Hematopoietic multipotent progenitor cell treated with erythropoietin and hydrocortisone succinate and interleukin-3 and kit ligand, for 6 days (in vitro differentiated cells): ENCODE data around the gene CXCL5.
"Not testable (repeated sequence)": the region's sequence is repeated elsewhere in the genome, so short reads cannot be mapped to it uniquely, and the experiment has no call there.

Experiments used
- DNase-seq: peaks from one replicate; pipeline ENCODE4 v3.0.0-alpha.2; 2015

Gene CXCL5

GRCh38 chr4:73967866-73968265, 30.6 kb downstream of the CXCL5 start:
- DNase-seq, result no peak

DNA sequence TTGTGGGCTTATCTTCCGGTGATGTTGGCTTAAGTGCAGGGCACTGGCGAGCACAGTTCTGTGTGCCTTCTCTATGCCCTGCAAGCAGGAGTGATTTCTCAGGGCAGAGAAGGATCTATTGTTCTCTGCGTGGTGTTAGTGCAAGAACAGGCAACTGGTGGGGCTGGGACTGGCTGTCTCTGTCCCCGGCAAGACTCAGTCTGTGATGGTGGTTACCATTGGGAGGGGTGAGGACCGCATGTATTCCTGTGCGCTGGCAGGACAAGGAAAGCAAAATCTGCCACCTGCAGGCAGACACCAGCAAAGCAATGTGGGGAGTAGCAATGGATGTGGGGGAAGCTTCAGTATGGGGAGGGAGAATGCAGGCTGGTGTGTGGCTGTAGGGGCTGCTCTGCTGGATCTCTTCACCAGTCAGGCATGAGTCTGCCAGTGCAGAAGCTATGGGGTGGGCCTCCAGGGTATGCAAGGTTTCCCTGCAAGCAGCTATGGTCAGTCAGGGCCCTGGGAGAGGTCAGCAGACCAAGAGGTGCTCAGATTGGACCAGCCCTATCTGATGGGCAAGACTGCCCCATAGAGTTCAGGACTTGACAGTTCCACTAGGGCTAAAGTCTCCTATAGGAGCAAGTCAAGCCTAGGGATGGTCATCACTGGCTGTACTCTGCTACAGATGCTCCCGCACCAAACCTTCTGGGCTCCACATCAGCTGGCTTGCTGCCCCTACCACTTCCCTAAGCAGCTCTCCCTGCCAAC, 33.4 kb downstream of the CXCL5 start:
- no peak for DNase-seq

GRCh38 chr4:73962724-73963123, 35.8 kb downstream of the CXCL5 start:
- no peak for DNase-seq

- not testable (repeated sequence) for DNase-seq
These were observed 39.4 kb downstream of the CXCL5 start for GRCh38 chr4:73959041-73959440.

GRCh38 chr4:73952352-73952751, 46.1 kb downstream of the CXCL5 start:
- no peak for DNase-seq

- not testable (repeated sequence) for DNase-seq
These were observed 48.0 kb downstream of the CXCL5 start for GRCh38 chr4:73950376-73950920.

- DNase-seq, result no peak
These were observed 49.3 kb downstream of the CXCL5 start for GRCh38 chr4:73948990-73949706.

- DNase-seq, result no peak
These were observed 50.2 kb downstream of the CXCL5 start for GRCh38 chr4:73948291-73948690.

- no peak for DNase-seq
These were observed 51.1 kb downstream of the CXCL5 start for GRCh38 chr4:73947239-73947985.

DNA sequence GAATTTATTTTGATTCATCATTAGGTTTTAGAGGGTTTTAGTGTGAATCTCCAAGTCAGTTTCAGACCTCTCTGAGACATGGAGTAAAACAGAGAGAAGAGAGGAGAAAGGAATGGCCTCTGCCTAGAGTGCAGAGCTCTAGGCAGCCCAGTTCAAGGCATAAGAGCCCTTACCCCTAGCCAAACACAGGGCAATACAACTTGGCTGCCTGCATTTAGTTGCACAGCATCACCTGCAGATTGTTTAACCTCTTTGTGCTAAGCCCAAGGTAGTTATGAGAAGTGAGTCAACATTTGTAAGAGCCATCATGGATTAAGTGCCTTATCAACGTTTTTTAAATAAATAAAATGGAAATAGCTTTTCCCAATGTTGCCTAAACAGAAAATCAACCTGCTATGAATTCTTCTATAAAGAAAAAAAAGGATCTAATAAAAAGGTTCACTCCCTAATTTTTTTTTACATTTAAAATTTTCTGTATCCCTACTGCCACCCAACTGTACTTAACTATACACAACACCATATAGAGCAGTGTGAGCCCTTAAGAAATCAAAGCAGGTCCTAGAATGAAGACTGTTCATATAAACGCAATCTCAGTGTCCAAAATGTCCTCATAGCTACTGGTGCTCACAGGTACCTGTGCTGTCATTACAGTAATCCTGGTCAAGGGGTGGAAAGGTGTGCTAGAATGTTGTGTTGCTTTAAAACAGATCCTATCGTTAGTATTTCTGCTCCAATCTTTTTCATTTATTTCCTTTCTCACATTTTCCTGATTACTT, 52.6 kb downstream of the CXCL5 start:
- no peak for DNase-seq
